Immature natural killer cell (primary cell): ENCODE results near the gene ZNF862. TPM values are rescaled to one million over a fixed set of nuclear protein-coding genes. Genes with fewer than 3 reads are reported as not detected.

Experiments used
- DNase-seq, 3 donors: peaks; one replicate each; pipeline ENCODE4 v3.0.0; 2022; ENCODE audit warnings: mixed read lengths in 1 of 3
- H3K27ac Mint-ChIP-seq, 6 donors: one replicate each; pipeline ENCODE4 v1.8.0; 2020; ENCODE audit warnings: mixed read lengths in 6 of 6, mild to moderate bottlenecking in 5 of 6, inconsistent platforms in 4 of 6, moderate library complexity in 3 of 6
- H3K27me3 Mint-ChIP-seq, 3 donors: one replicate each; pipeline ENCODE4 v1.8.0; 2020 to 2021; ENCODE audit warnings: low read depth in 3 of 3, mild to moderate bottlenecking in 3 of 3, mixed read lengths in 3 of 3, moderate library complexity in 3 of 3, inconsistent platforms in 1 of 3
- H3K36me3 Mint-ChIP-seq, 3 donors: one replicate each; pipeline ENCODE4 v1.8.0; 2020; ENCODE audit warnings: mixed read lengths in 3 of 3, inconsistent platforms in 2 of 3, mild to moderate bottlenecking in 2 of 3
- H3K4me1 Mint-ChIP-seq, 2 donors: one replicate each; pipeline ENCODE4 v1.8.0; 2020; ENCODE audit warnings: inconsistent platforms in 2 of 2, mild to moderate bottlenecking in 2 of 2, mixed read lengths in 2 of 2, moderate library complexity in 1 of 2
- H3K4me3 Mint-ChIP-seq, 5 donors: one replicate each; pipeline ENCODE4 v1.8.0; 2020; ENCODE audit warnings: mild to moderate bottlenecking in 5 of 5, mixed read lengths in 5 of 5, inconsistent platforms in 3 of 5, moderate library complexity in 3 of 5
- H3K9me3 Mint-ChIP-seq, 6 donors: one replicate each; pipeline ENCODE4 v1.8.0; 2020; ENCODE audit warnings: mild to moderate bottlenecking in 6 of 6, mixed read lengths in 6 of 6, inconsistent platforms in 4 of 6, moderate library complexity in 3 of 6
- polyA plus RNA-seq, 3 donors: library from polyadenylated mRNA; unstranded; fragments of 300-500 nt; fragmentation: Illumina TruSeq; gene quantifications; one replicate each; pipeline ENCODE4 v1.2.3, GENCODE V29; 2021

Gene ZNF862
- polyA plus RNA-seq, 3 donors from 2014 or later, result 1.9 to 5.5 (median 2.5) TPM

GRCh38 chr7:149801002-149801566, 37.1 kb upstream of the ZNF862 start:
- H3K27me3 Mint-ChIP-seq, result peaks cover 0 to 2% (median 2%) of the 10 kb centered on the region in 3 donors
- no peaks in the 10 kb centered on the region for H3K36me3 Mint-ChIP-seq
- no peaks in the 10 kb centered on the region for H3K4me1 Mint-ChIP-seq
- DNase-seq, result no peak
- H3K9me3 Mint-ChIP-seq, result no peaks in the 10 kb centered on the region
- H3K4me3 Mint-ChIP-seq, result no peak overlapping the region
- H3K27ac Mint-ChIP-seq, result no peak overlapping the region

GRCh38 chr7:149801816-149802215, 36.4 kb upstream of the ZNF862 start:
- H3K9me3 Mint-ChIP-seq, result no peaks in the 10 kb centered on the region
- H3K27ac Mint-ChIP-seq, result no peak overlapping the region

GRCh38 chr7:149802966-149803365, 35.2 kb upstream of the ZNF862 start:
- Mint-ChIP-seq H3K4me3 (no peak overlapping the region), H3K4me1 (no peaks in the 10 kb centered on the region), H3K36me3 (no peaks in the 10 kb centered on the region), H3K27ac (no peak overlapping the region), H3K27me3 (peaks cover 0 to 2% (median 1%) of the 10 kb centered on the region in 3 donors), H3K9me3 (no peaks in the 10 kb centered on the region)
- no peak for DNase-seq

More at GRCh38 chr7:149801816-149802215, 36.4 kb upstream of the ZNF862 start:
- no peak for DNase-seq
- Mint-ChIP-seq H3K4me1 (no peaks in the 10 kb centered on the region), H3K4me3 (no peak overlapping the region), H3K36me3 (no peaks in the 10 kb centered on the region), H3K27me3 (peaks cover 1 to 2% (median 2%) of the 10 kb centered on the region in 3 donors)

- Mint-ChIP-seq H3K27ac (no peak overlapping the region), H3K4me3 (no peak overlapping the region), H3K9me3 (no peaks in the 10 kb centered on the region), H3K27me3 (peaks cover 0 to 2% (median 1%) of the 10 kb centered on the region in 3 donors), H3K36me3 (no peaks in the 10 kb centered on the region), H3K4me1 (no peaks in the 10 kb centered on the region)
- no peak for DNase-seq
Observed at GRCh38 chr7:149803551-149804074, 34.6 kb upstream of the ZNF862 start.

- H3K4me3 Mint-ChIP-seq, result no peak overlapping the region
- H3K27ac Mint-ChIP-seq, result no peak overlapping the region
- no peaks in the 10 kb centered on the region for H3K4me1 Mint-ChIP-seq
- H3K36me3 Mint-ChIP-seq, result no peaks in the 10 kb centered on the region
- no peaks in the 10 kb centered on the region for H3K9me3 Mint-ChIP-seq
- no peak for DNase-seq
- H3K27me3 Mint-ChIP-seq, result peaks cover 0 to 2% (median 1%) of the 10 kb centered on the region in 3 donors
Observed at GRCh38 chr7:149804106-149804505, 34.1 kb upstream of the ZNF862 start.

GRCh38 chr7:149806726-149807125, 31.4 kb upstream of the ZNF862 start:
- Mint-ChIP-seq H3K27me3 (peaks cover 0 to 4% (median 1%) of the 10 kb centered on the region in 3 donors), H3K4me3 (no peak overlapping the region), H3K4me1 (no peaks in the 10 kb centered on the region), H3K27ac (no peak overlapping the region), H3K36me3 (no peaks in the 10 kb centered on the region), H3K9me3 (no peaks in the 10 kb centered on the region)
- DNase-seq, result no peak

- DNase-seq, result no peak
- Mint-ChIP-seq H3K4me3 (no peak overlapping the region), H3K27ac (no peak overlapping the region), H3K9me3 (no peaks in the 10 kb centered on the region), H3K36me3 (no peaks in the 10 kb centered on the region), H3K27me3 (peaks cover 0 to 4% (median 1%) of the 10 kb centered on the region in 3 donors), H3K4me1 (no peaks in the 10 kb centered on the region)
Observed at GRCh38 chr7:149808311-149808710, 29.9 kb upstream of the ZNF862 start.

GRCh38 chr7:149809215-149809614, 29.0 kb upstream of the ZNF862 start:
- no peak overlapping the region for H3K4me3 Mint-ChIP-seq
- H3K9me3 Mint-ChIP-seq, result no peaks in the 10 kb centered on the region
- no peak for DNase-seq
- H3K36me3 Mint-ChIP-seq, result no peaks in the 10 kb centered on the region
- H3K27me3 Mint-ChIP-seq, result peaks cover 0 to 4% (median 1%) of the 10 kb centered on the region in 3 donors
- no peaks in the 10 kb centered on the region for H3K4me1 Mint-ChIP-seq
- no peak overlapping the region for H3K27ac Mint-ChIP-seq

GRCh38 chr7:149811221-149811620, 27.0 kb upstream of the ZNF862 start:
- Mint-ChIP-seq H3K36me3 (no peaks in the 10 kb centered on the region), H3K27me3 (peaks cover 0 to 4% (median 1%) of the 10 kb centered on the region in 3 donors), H3K9me3 (no peaks in the 10 kb centered on the region), H3K27ac (no peak overlapping the region), H3K4me3 (no peak overlapping the region), H3K4me1 (no peaks in the 10 kb centered on the region)
- no peak for DNase-seq

GRCh38 chr7:149811831-149812490, 26.2 kb upstream of the ZNF862 start:
- no peak for DNase-seq
- no peaks in the 10 kb centered on the region for H3K36me3 Mint-ChIP-seq
- H3K27me3 Mint-ChIP-seq, result peaks cover 0 to 4% (median 0%) of the 10 kb centered on the region in 3 donors

GRCh38 chr7:149813254-149814035, 24.7 kb upstream of the ZNF862 start:
- Mint-ChIP-seq H3K27me3 (peaks cover 0 to 4% (median 0%) of the 10 kb centered on the region in 3 donors), H3K4me1 (no peaks in the 10 kb centered on the region), H3K4me3 (no peak overlapping the region), H3K9me3 (no peaks in the 10 kb centered on the region), H3K27ac (no peak overlapping the region), H3K36me3 (no peaks in the 10 kb centered on the region)
- DNase-seq, result no peak

More at GRCh38 chr7:149811831-149812490, 26.2 kb upstream of the ZNF862 start:
- H3K4me1 Mint-ChIP-seq, result no peaks in the 10 kb centered on the region
- H3K9me3 Mint-ChIP-seq, result no peaks in the 10 kb centered on the region
- no peak overlapping the region for H3K27ac Mint-ChIP-seq
- no peak overlapping the region for H3K4me3 Mint-ChIP-seq

GRCh38 chr7:149814494-149814893, 23.7 kb upstream of the ZNF862 start:
- no peaks in the 10 kb centered on the region for H3K4me1 Mint-ChIP-seq
- H3K9me3 Mint-ChIP-seq, result no peaks in the 10 kb centered on the region
- no peak overlapping the region for H3K4me3 Mint-ChIP-seq
- no peaks in the 10 kb centered on the region for H3K36me3 Mint-ChIP-seq
- no peak overlapping the region for H3K27ac Mint-ChIP-seq
- no peak for DNase-seq
- peaks cover 0 to 4% (median 0%) of the 10 kb centered on the region in 3 donors for H3K27me3 Mint-ChIP-seq

GRCh38 chr7:149815121-149815520, 23.1 kb upstream of the ZNF862 start:
- Mint-ChIP-seq H3K9me3 (no peaks in the 10 kb centered on the region), H3K4me3 (no peak overlapping the region), H3K27me3 (no peaks in the 10 kb centered on the region), H3K27ac (no peak overlapping the region), H3K36me3 (no peaks in the 10 kb centered on the region), H3K4me1 (no peaks in the 10 kb centered on the region)
- DNase-seq, result no peak

- no peak overlapping the region for H3K27ac Mint-ChIP-seq
- H3K9me3 Mint-ChIP-seq, result no peaks in the 10 kb centered on the region
- no peaks in the 10 kb centered on the region for H3K4me1 Mint-ChIP-seq
- no peaks in the 10 kb centered on the region for H3K27me3 Mint-ChIP-seq
- no peak for DNase-seq
- no peaks in the 10 kb centered on the region for H3K36me3 Mint-ChIP-seq
- no peak overlapping the region for H3K4me3 Mint-ChIP-seq
Observed at GRCh38 chr7:149815661-149816266, 22.4 kb upstream of the ZNF862 start.
